HCT116 (cell line): ENCODE measurements around the gene MXI1. TPM values are rescaled to one million over a fixed set of nuclear protein-coding genes. Genes with fewer than 3 reads are reported as not detected.

Experiments used
- ATAC-seq: fragments of 200-7000 bp; cut with Tn5 transposase; 2 replicates; pipeline ENCODE4 v1.9.1; 2020; ENCODE audit warnings: mild to moderate bottlenecking, moderate library complexity
- BruUV-seq: library from RNA; stranded (reverse); fragments of 400-500 nt; replicated peaks from 2 replicates; lab custom pipeline; 2021; lab: Mats Ljungman, UMichigan
- CTCF ChIA-PET: fragments of 300-600 bp; sonication (Branson Sonifier 250); formaldehyde crosslinking; loops from one replicate; lab custom pipeline; 2021; ENCODE audit warnings: antibody characterized with exemption; lab: Charles Lee
- POLR2A ChIA-PET: fragments of 300-600, 350-600 bp; sonication (Branson Sonifier 250); formaldehyde crosslinking; loops from one replicate; lab custom pipeline; 2021; ENCODE audit warnings: antibody characterized with exemption; lab: Charles Lee
- RAD21 ChIA-PET, 2 experiments: fragments of 300-600 bp; sonication (Branson Sonifier 250); formaldehyde crosslinking; loops; one replicate each; lab custom pipeline; 2023; ENCODE audit warnings: low total read pairs in 2 of 2; ENCODE audit not compliant: uncharacterized antibody in 2 of 2, unreplicated experiment in 2 of 2, low non-redundant PET in 1 of 2; lab: Charles Lee
- DNase-seq: peaks from one replicate; pipeline ENCODE4 v3.0.0-alpha.2; 2010; ENCODE audit warnings: low read depth, low spot score
- H2AFZ ChIP-seq: fragments of 200-600 bp; shearing (Covaris generic), sonication (generic); 2 replicates; pipeline ENCODE4 v1.6.1; 2017; ENCODE audit warnings: low read depth, mixed run types, mixed read lengths, antibody characterized with exemption, low read length; ENCODE audit not compliant: poor library complexity, severe bottlenecking
- H3K27ac ChIP-seq: 2 replicates; pipeline ENCODE4 v1.5.1; 2012; ENCODE audit warnings: low read depth, low read length
- H3K27me3 ChIP-seq: fragments of 200-600 bp; sonication (generic); 2 replicates; pipeline ENCODE4 v1.6.1; 2016; ENCODE audit warnings: mixed run types, low read length, mixed read lengths; ENCODE audit not compliant: insufficient read depth
- H3K36me3 ChIP-seq, 2 experiments: fragments of 200-500 bp in 1 of 2; fragments of 200-600 bp in 1 of 2; sonication (Bioruptor generic) in 1 of 2; sonication (generic) in 1 of 2; 2 replicates each; pipeline versions ENCODE4 v1.5.1 to v1.6.1; 2014 to 2016; ENCODE audit warnings: low read length in 2 of 2, inconsistent platforms in 1 of 2, mixed read lengths in 1 of 2, mixed run types in 1 of 2; ENCODE audit not compliant: insufficient read depth in 2 of 2, control insufficient read depth in 1 of 2
- H3K4me1 ChIP-seq, 2 experiments: fragments of 200-600 bp in 1 of 2; sonication (generic) in 1 of 2; 2 replicates each; pipeline versions ENCODE4 v1.5.1 to v1.6.1; 2012 to 2017; ENCODE audit warnings: low read length in 2 of 2, inconsistent platforms in 1 of 2, mild to moderate bottlenecking in 1 of 2, mixed read lengths in 1 of 2, mixed run types in 1 of 2, moderate library complexity in 1 of 2; ENCODE audit not compliant: insufficient read depth in 2 of 2, control insufficient read depth in 1 of 2
- H3K4me2 ChIP-seq: fragments of 200-600 bp; sonication (generic); 2 replicates; pipeline ENCODE4 v1.6.1; 2017; ENCODE audit warnings: mixed run types, low read length, mixed read lengths
- H3K4me3 ChIP-seq, 2 experiments: fragments of 200-600 bp in 1 of 2; sonication (generic) in 1 of 2; replicated peaks in 1 of 2; 2 replicates each; pipeline ENCODE4 v1.5.1; 2011 to 2016; ENCODE audit warnings: low read length in 2 of 2, control low read depth in 1 of 2, low read depth in 1 of 2, mild to moderate bottlenecking in 1 of 2, mixed read lengths in 1 of 2, mixed run types in 1 of 2
- H3K79me2 ChIP-seq: fragments of 200-600 bp; sonication (generic); 2 replicates; pipeline ENCODE4 v1.6.1; 2017; ENCODE audit warnings: mild to moderate bottlenecking, mixed run types, low read length, moderate library complexity, mixed read lengths; ENCODE audit not compliant: insufficient read depth
- H3K9ac ChIP-seq: fragments of 200-600 bp; sonication (generic); 2 replicates; pipeline ENCODE4 v1.6.1; 2016; ENCODE audit warnings: low read length, mixed read lengths
- H3K9me2 ChIP-seq: fragments of 200-600 bp; sonication (generic), shearing (Covaris generic); 2 replicates; pipeline ENCODE4 v1.6.1; 2017; ENCODE audit warnings: mixed run types, mild to moderate bottlenecking, moderate library complexity; ENCODE audit not compliant: insufficient read depth
- H3K9me3 ChIP-seq, 2 experiments: fragments of 200-500 bp in 1 of 2; fragments of 200-600 bp in 1 of 2; sonication (Bioruptor generic) in 1 of 2; sonication (generic) in 1 of 2; 2 replicates each; pipeline ENCODE4 v1.6.1; 2014 to 2017; ENCODE audit warnings: low read length in 2 of 2, mixed read lengths in 2 of 2, inconsistent platforms in 1 of 2, low read depth in 1 of 2, mild to moderate bottlenecking in 1 of 2, mixed run types in 1 of 2, moderate library complexity in 1 of 2; ENCODE audit not compliant: control insufficient read depth in 1 of 2, insufficient read depth in 1 of 2
- H4K20me1 ChIP-seq: fragments of 200-600 bp; sonication (generic), shearing (Covaris generic); 2 replicates; pipeline ENCODE4 v1.6.1; 2017; ENCODE audit warnings: mixed run types, mild to moderate bottlenecking, moderate library complexity; ENCODE audit not compliant: insufficient read depth
- ELF1 ChIP-seq: IDR thresholded peaks from 2 replicates; pipeline ENCODE4 v1.6.1; 2012; ENCODE audit warnings: low read depth, borderline replicate concordance
- EZH2 ChIP-seq: fragments of 200-600 bp; sonication (generic); IDR thresholded peaks from 2 replicates; pipeline ENCODE4 v1.6.1; 2017; ENCODE audit warnings: antibody characterized with exemption, mixed run types
- EZH2phosphoT487 ChIP-seq: fragments of 200-600 bp; IDR thresholded peaks from 2 replicates; pipeline ENCODE4 v1.6.1; 2018; ENCODE audit warnings: antibody characterized with exemption, borderline replicate concordance
- TCF7L2 ChIP-seq: IDR thresholded peaks from 2 replicates; pipeline ENCODE4 v1.7.0; 2011; ENCODE audit warnings: borderline replicate concordance, inconsistent platforms; ENCODE audit not compliant: insufficient read depth, insufficient read length; ENCODE audit errors: extremely low read depth
- YY1 ChIP-seq: IDR thresholded peaks from 2 replicates; pipeline ENCODE4 v1.6.1; 2011; ENCODE audit warnings: low read length, low read depth, moderate library complexity, mild to moderate bottlenecking; ENCODE audit not compliant: insufficient replicate concordance; ENCODE audit errors: extremely low read depth
- ZNF274 ChIP-seq: fragments of 200-500 bp; sonication (Bioruptor generic); IDR thresholded peaks from 2 replicates; pipeline ENCODE4 v1.6.1; 2014; ENCODE audit warnings: mild to moderate bottlenecking, low read depth, low read length, inconsistent platforms
- intact Hi-C: fragments of 100-400 bp; cut with micrococcal nuclease; formaldehyde crosslinking; loops from 2 replicates; pipeline ENCODE4 v1.10.0; 2022
- total RNA-seq: library from RNA; stranded (reverse); gene quantifications from one replicate; pipeline ENCODE4 v1.2.1, GENCODE V29; 2021; ENCODE audit not compliant: unreplicated experiment

Gene MXI1
- total RNA-seq, 1 experiment from 2014 or later: 57.0 TPM

DNA sequence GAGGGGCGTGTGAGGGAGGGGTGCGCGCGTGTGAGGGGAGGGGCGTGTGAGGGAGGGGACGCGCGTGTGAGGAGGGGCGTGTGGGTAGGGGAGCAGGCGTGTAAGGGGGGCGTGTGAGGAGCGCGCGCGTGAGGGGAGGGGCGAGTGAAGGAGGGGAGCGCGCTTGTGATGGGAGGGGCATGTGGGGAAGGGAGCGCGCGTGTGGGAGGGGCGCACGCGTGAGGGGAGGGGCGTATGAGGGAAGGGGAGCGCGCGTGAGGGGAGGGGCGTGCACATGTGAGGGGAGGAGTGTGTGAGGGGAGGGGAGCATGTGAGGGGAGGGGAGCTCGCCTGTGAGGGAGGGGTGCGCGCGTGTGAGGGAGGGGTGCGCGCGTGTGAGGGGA is 19.1 kb downstream of the MXI1 start:
- peak overlapping the region; percentile 93 for H3K27ac ChIP-seq
- POLR2A ChIA-PET: interaction anchor here (0.6 to 1.5 kb wide), 4 partner anchors 15 to 126 kb away, joined by 3 to 12 read pairs (median 4); no protein-coding TSS in a partner anchor

DNA sequence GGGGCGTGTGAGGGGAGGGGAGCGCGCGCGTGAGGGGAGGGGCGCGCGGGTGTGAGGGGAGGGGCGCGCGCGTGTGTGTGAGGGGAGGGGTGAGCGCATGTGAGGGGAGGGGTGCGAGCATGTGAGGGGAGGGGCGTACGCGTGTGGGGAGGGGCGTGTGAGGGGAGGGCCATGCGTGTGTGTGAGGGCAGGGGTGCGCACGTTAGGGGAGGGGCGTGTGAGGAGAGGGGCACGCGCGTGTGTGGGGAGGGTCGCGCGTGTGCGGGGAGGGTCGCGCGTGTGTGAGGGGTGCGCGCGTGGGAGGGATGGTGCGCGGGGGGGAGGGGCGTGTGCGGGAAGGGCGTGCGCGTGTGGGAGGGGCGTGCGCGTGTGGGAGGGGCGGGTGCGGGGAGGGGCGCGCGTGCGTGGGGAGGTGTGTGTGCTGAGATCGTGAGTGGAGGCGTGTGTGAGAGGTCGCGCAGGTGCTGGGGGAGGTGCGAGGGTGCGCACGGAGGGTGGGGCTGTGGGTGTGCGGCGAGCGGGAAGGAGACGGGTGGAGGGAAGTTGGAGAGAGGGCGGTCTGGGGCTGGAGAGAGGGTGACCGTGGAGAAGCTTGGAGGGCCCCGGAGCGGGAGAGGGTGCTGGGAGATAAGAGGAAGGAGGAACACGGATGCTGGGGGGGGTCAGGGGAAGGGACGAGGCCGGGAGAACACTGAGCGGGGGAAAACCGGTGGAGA is 19.7 kb downstream of the MXI1 start:
- H3K9ac ChIP-seq: peak overlapping the region; percentile 60; the same call in 1 of the 2 replicates
- ATAC-seq (peak; percentile 39), DNase-seq (peak; percentile 49)
- peak; percentile 10 for TF ChIP-seq TCF7L2
- no peak for TF ChIP-seq ZNF274
- TF ChIP-seq EZH2phosphoT487: no peak
- TF ChIP-seq YY1: no peak
- CTCF ChIA-PET: interaction anchor here (0.6 to 4.3 kb wide), 2 partner anchors 12 to 17 kb away, joined by 4 to 39 read pairs; no protein-coding TSS in a partner anchor
- no peaks in the 10 kb centered on the region for H3K79me2 ChIP-seq
- no peaks in the 10 kb centered on the region for H3K9me3 ChIP-seq
- no TSS peak for BruUV-seq
- H3K4me2 ChIP-seq: peak overlapping the region; percentile 97
- H3K27me3 ChIP-seq: no peaks in the 10 kb centered on the region
- H3K4me1 ChIP-seq: peaks cover 14 to 23% of the 10 kb centered on the region in 2 experiments
- peak overlapping the region; percentile 93; the same call in 1 of the 2 replicates for H3K27ac ChIP-seq
- H3K9me2 ChIP-seq: no peaks in the 10 kb centered on the region
- RAD21 ChIA-PET: interaction anchor here in 1 of 2 experiments (0.6 to 0.9 kb wide), 2 partner anchors 89 to 221 kb away, joined by 3 to 8 read pairs; no protein-coding TSS in a partner anchor
- no peak overlapping the region for H2AFZ ChIP-seq
- peak overlapping the region; percentile 56 to 63 for H3K4me3 ChIP-seq
- no peaks in the 10 kb centered on the region for H4K20me1 ChIP-seq
- POLR2A ChIA-PET: interaction anchor here (0.6 to 1.5 kb wide), 4 partner anchors 15 to 126 kb away, joined by 3 to 12 read pairs (median 4); no protein-coding TSS in a partner anchor
- intact Hi-C loops: loop anchor here (5.0 to 10.0 kb wide), 2 partner anchors 50 to 302 kb away; partner anchors contain the start of gene XPNPEP1
- peaks cover 0 to 12% of the 10 kb centered on the region in 2 experiments; a peak in 2 of 4 replicates for H3K36me3 ChIP-seq

More for the DNA sequence above, 19.1 kb downstream of the MXI1 start:
- H3K27me3 ChIP-seq: no peaks in the 10 kb centered on the region
- H3K4me2 ChIP-seq: peak overlapping the region; percentile 97
- H4K20me1 ChIP-seq: no peaks in the 10 kb centered on the region
- peak; percentile 85 for DNase-seq
- H3K9me2 ChIP-seq: no peaks in the 10 kb centered on the region
- no peak overlapping the region for H2AFZ ChIP-seq
- no peak for TF ChIP-seq ZNF274
- no peak for TF ChIP-seq EZH2
- TF ChIP-seq ELF1: no peak
- TF ChIP-seq, all 23 proteins: peak for 0
- Histone ChIP-seq H3K4me1 (peaks cover 18 to 29% of the 10 kb centered on the region in 2 experiments), H3K9me3 (no peaks in the 10 kb centered on the region), H3K4me3 (peak overlapping the region; percentile 56 to 63), H3K9ac (peak overlapping the region; percentile 60), H3K36me3 (peaks cover 0 to 12% of the 10 kb centered on the region in 2 experiments; a peak in 2 of 4 replicates), H3K79me2 (no peaks in the 10 kb centered on the region)
- intact Hi-C loops: loop anchor here (5.0 to 10.0 kb wide), 2 partner anchors 51 to 302 kb away; partner anchors contain the start of gene XPNPEP1
- ATAC-seq: peak; percentile 22
- RAD21 ChIA-PET: interaction anchor here in 1 of 2 experiments (0.6 to 0.9 kb wide), 2 partner anchors 88 to 221 kb away, joined by 3 to 8 read pairs; no protein-coding TSS in a partner anchor
- BruUV-seq: no TSS peak
- CTCF ChIA-PET: interaction anchor here (0.6 to 4.3 kb wide), 3 partner anchors 12 to 342 kb away, joined by 4 to 39 read pairs (median 4); no protein-coding TSS in a partner anchor
